WTC11 (cell line): ENCODE measurements around the gene BATF2.

ENCODE experiments used
- CTCF ChIP-seq: fragments of 200-600 bp; IDR thresholded peaks from 2 replicates; pipeline ENCODE4 v1.8.0; 2022; ENCODE audit warnings: antibody characterized with exemption
- FOXP1 ChIP-seq: sonication (generic); formaldehyde crosslinking; IDR thresholded peaks from 2 replicates; pipeline ENCODE4 v1.8.0; 2022; ENCODE audit warnings: missing genetic modification reagents, mild to moderate bottlenecking, moderate library complexity, borderline replicate concordance
- MAX ChIP-seq: sonication (generic); formaldehyde crosslinking; IDR thresholded peaks from 2 replicates; pipeline ENCODE4 v1.8.0; 2022; ENCODE audit warnings: mild to moderate bottlenecking, missing genetic modification reagents
- SP1 ChIP-seq: sonication (generic); formaldehyde crosslinking; conservative IDR thresholded peaks from 2 replicates; pipeline ENCODE4 v1.8.1; 2022; ENCODE audit warnings: missing genetic modification reagents
- ZNF121 ChIP-seq: sonication (generic); formaldehyde crosslinking; IDR thresholded peaks from 2 replicates; pipeline ENCODE4 v1.8.0; 2023; ENCODE audit warnings: missing genetic modification reagents

GRCh38 chr11:64994318-64994717 is 2.5 kb downstream of the BATF2 start:
- TF ChIP-seq MAX (CRISPR knock-in tag): no peak
- TF ChIP-seq CTCF: no peak
- no peak for TF ChIP-seq FOXP1 (CRISPR knock-in tag)
- no peak for TF ChIP-seq ZNF121 (CRISPR knock-in tag)
- TF ChIP-seq SP1 (CRISPR knock-in tag): no peak
